NT2/D1 (cell line): ENCODE measurements around the gene KRTAP19-1.

Experiments
- SUZ12 ChIP-seq: IDR thresholded peaks from 2 replicates; pipeline ENCODE4 v1.6.1; 2011; ENCODE audit not compliant: insufficient read length, insufficient read depth; ENCODE audit errors: extremely low read depth
- ZNF274 ChIP-seq: IDR thresholded peaks from 2 replicates; pipeline ENCODE4 v1.6.1; 2011; ENCODE audit warnings: mild to moderate bottlenecking, low read depth, low read length

DNA sequence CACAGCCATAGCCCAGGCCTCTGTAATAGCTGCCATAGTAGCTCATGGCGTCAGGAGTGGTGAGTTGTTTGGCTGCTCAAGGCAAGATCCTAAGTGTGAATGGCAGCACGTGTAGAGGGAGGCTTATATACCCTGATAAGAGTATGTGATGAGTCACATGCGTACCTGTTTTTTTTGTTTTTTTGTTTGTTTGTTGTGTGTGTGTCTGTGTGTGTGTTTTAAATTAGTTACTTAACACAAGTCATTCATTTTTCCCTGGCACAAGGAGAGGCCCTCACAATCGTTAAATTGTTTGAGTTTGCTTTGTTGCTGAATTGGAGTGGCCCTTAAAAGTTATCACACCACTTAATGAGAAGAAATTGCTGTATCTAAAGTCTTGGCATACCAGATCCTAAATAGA, 16.9 kb upstream of the KRTAP19-1 start, which contains the start of gene KRTAP19-4:
- no peak for TF ChIP-seq ZNF274
- no peak for TF ChIP-seq SUZ12
